Loucy (cell line): ENCODE measurements around the gene HEG1.

Source experiments
- H2AFZ ChIP-seq: fragments of 200-600 bp; sonication (generic); 2 replicates; pipeline ENCODE4 v1.6.0; 2016; ENCODE audit warnings: antibody characterized with exemption, mild to moderate bottlenecking, low read length, moderate library complexity
- H3F3A ChIP-seq: fragments of 200-600 bp; 2 replicates; pipeline ENCODE4 v1.6.0; 2016; ENCODE audit warnings: antibody characterized with exemption, low read depth, mild to moderate bottlenecking
- H3K27me3 ChIP-seq: fragments of 200-600 bp; sonication (generic); 2 replicates; pipeline ENCODE4 v1.6.1; 2014; ENCODE audit warnings: low read length, mild to moderate bottlenecking; ENCODE audit not compliant: insufficient read depth, poor library complexity, severe bottlenecking
- H3K36me3 ChIP-seq: fragments of 200-600 bp; sonication (generic); 2 replicates; pipeline ENCODE4 v1.6.1; 2016; ENCODE audit warnings: low read length; ENCODE audit not compliant: insufficient read depth
- H3K4me1 ChIP-seq: fragments of 200-600 bp; sonication (generic); 2 replicates; pipeline ENCODE4 v1.5.1; 2014; ENCODE audit warnings: low read length, mild to moderate bottlenecking; ENCODE audit not compliant: insufficient read depth, poor library complexity, severe bottlenecking
- H3K4me2 ChIP-seq: fragments of 200-600 bp; sonication (generic); 2 replicates; pipeline ENCODE4 v1.6.0; 2014; ENCODE audit warnings: antibody characterized with exemption, low read length, low read depth, mild to moderate bottlenecking; ENCODE audit not compliant: poor library complexity, severe bottlenecking
- H3K4me3 ChIP-seq: fragments of 200-600 bp; sonication (generic); 2 replicates; pipeline ENCODE4 v1.5.1; 2014; ENCODE audit warnings: low read length, mild to moderate bottlenecking, mixed read lengths; ENCODE audit not compliant: poor library complexity, severe bottlenecking
- H3K79me2 ChIP-seq: fragments of 200-600 bp; sonication (generic); 2 replicates; pipeline ENCODE4 v1.6.1; 2014; ENCODE audit warnings: low read length; ENCODE audit not compliant: insufficient read depth
- H3K9ac ChIP-seq: fragments of 200-600 bp; sonication (generic); 2 replicates; pipeline ENCODE4 v1.6.0; 2014; ENCODE audit warnings: mild to moderate bottlenecking, low read depth, low read length, moderate library complexity; ENCODE audit not compliant: poor library complexity, severe bottlenecking
- H3K9me2 ChIP-seq: fragments of 200-600 bp; sonication (generic); replicated peaks from 2 replicates; pipeline ENCODE4 v1.6.1; 2016; ENCODE audit warnings: low read depth, low read length, mixed read lengths
- H3K9me3 ChIP-seq: fragments of 200-600 bp; sonication (generic); 2 replicates; pipeline ENCODE4 v1.6.1; 2014; ENCODE audit warnings: mild to moderate bottlenecking, antibody characterized with exemption, low read length, low read depth; ENCODE audit not compliant: insufficient read depth
- H4K20me1 ChIP-seq: fragments of 200-600 bp; sonication (generic); 2 replicates; pipeline ENCODE4 v1.6.0; 2014; ENCODE audit warnings: antibody characterized with exemption, low read length, mild to moderate bottlenecking; ENCODE audit not compliant: insufficient read depth, poor library complexity, severe bottlenecking
- CTCF ChIP-seq: fragments of 200-600 bp; sonication (generic); conservative IDR thresholded peaks from 2 replicates; pipeline ENCODE4 v1.5.1; 2014; ENCODE audit warnings: mild to moderate bottlenecking, antibody characterized with exemption, low read length
- EZH2phosphoT487 ChIP-seq: fragments of 200-600 bp; IDR thresholded peaks from 2 replicates; pipeline ENCODE4 v1.6.1; 2018; ENCODE audit warnings: antibody characterized with exemption, mild to moderate bottlenecking, moderate library complexity, borderline replicate concordance

Gene HEG1

GRCh38 chr3:125010393-125010792, 45.4 kb downstream of the HEG1 start:
- TF ChIP-seq EZH2phosphoT487 = no peak
- no peak for TF ChIP-seq CTCF
- Histone ChIP-seq H2AFZ (no peak overlapping the region), H3K79me2 (no peaks in the 10 kb centered on the region), H4K20me1 (no peaks in the 10 kb centered on the region), H3K4me3 (no peak overlapping the region), H3F3A (no peaks in the 10 kb centered on the region), H3K9me2 (no peaks in the 10 kb centered on the region), H3K36me3 (peaks cover 60% of the 10 kb centered on the region; the same call in 1 of the 2 replicates), H3K9me3 (no peaks in the 10 kb centered on the region), H3K4me2 (no peak overlapping the region), H3K4me1 (peaks cover 13% of the 10 kb centered on the region), H3K9ac (no peak overlapping the region), H3K27me3 (no peaks in the 10 kb centered on the region)

GRCh38 chr3:125008766-125009165, 47.0 kb downstream of the HEG1 start:
- Histone ChIP-seq H3K4me2 (no peak overlapping the region), H3K4me1 (peaks cover 13% of the 10 kb centered on the region), H3K9me3 (no peaks in the 10 kb centered on the region), H3F3A (no peaks in the 10 kb centered on the region), H3K9ac (no peak overlapping the region), H4K20me1 (no peaks in the 10 kb centered on the region), H3K9me2 (no peaks in the 10 kb centered on the region), H3K79me2 (no peaks in the 10 kb centered on the region), H3K36me3 (peaks cover 52% of the 10 kb centered on the region; the same call in 1 of the 2 replicates), H3K27me3 (no peaks in the 10 kb centered on the region), H2AFZ (no peak overlapping the region), H3K4me3 (no peak overlapping the region)
- no peak for TF ChIP-seq CTCF
- no peak for TF ChIP-seq EZH2phosphoT487

GRCh38 chr3:125006291-125006731, 49.5 kb downstream of the HEG1 start:
- peaks cover 13% of the 10 kb centered on the region for H3K4me1 ChIP-seq
- no peak for TF ChIP-seq EZH2phosphoT487
- no peaks in the 10 kb centered on the region for H3K9me3 ChIP-seq
- no peaks in the 10 kb centered on the region for H3K27me3 ChIP-seq
- no peaks in the 10 kb centered on the region for H3F3A ChIP-seq
- no peaks in the 10 kb centered on the region for H3K9me2 ChIP-seq
- H3K79me2 ChIP-seq = no peaks in the 10 kb centered on the region
- no peak overlapping the region for H3K4me2 ChIP-seq
- H3K4me3 ChIP-seq = no peak overlapping the region
- peaks cover 43% of the 10 kb centered on the region; the same call in 1 of the 2 replicates for H3K36me3 ChIP-seq
- H2AFZ ChIP-seq = no peak overlapping the region
- no peak overlapping the region for H3K9ac ChIP-seq
- H4K20me1 ChIP-seq = no peaks in the 10 kb centered on the region

- no peaks in the 10 kb centered on the region for H3K9me2 ChIP-seq
- no peak overlapping the region for H3K4me3 ChIP-seq
- no peak overlapping the region for H2AFZ ChIP-seq
- H3K9ac ChIP-seq = no peak overlapping the region
- H3K27me3 ChIP-seq = no peaks in the 10 kb centered on the region
- no peak for TF ChIP-seq EZH2phosphoT487
- TF ChIP-seq CTCF = no peak
- H3K9me3 ChIP-seq = no peaks in the 10 kb centered on the region
- no peaks in the 10 kb centered on the region for H4K20me1 ChIP-seq
- no peak overlapping the region for H3K4me2 ChIP-seq
- peaks cover 41% of the 10 kb centered on the region; the same call in 1 of the 2 replicates for H3K36me3 ChIP-seq
- no peaks in the 10 kb centered on the region for H3K79me2 ChIP-seq
- peaks cover 8% of the 10 kb centered on the region for H3K4me1 ChIP-seq
- no peaks in the 10 kb centered on the region for H3F3A ChIP-seq
These were observed 50.1 kb downstream of the HEG1 start for GRCh38 chr3:125005676-125006075.
